Stimulated activated CD8-positive, alpha-beta memory T cell treated with anti-CD3 and anti-CD28 coated beads, Interleukin-15, amount 100 ng/mL, for 4 hours (primary cell): ENCODE results near the gene IFNA1.
A peak's percentile ranks its signal among the peaks of the same experiment; 100 is the strongest.
"Not testable (repeated sequence)": the region's sequence is repeated elsewhere in the genome, so short reads cannot be mapped to it uniquely, and the experiment has no call there.

ENCODE experiments used
- DNase-seq, 2 donors: peaks; one replicate each; pipeline ENCODE4 v3.0.0-alpha.2; 2020; ENCODE audit warnings: low read depth in 2 of 2

Gene IFNA1

GRCh38 chr9:21440139-21440538, at the start of gene IFNA1:
TSS of gene IFNA1 (plus strand) at chr9:21440439. CDS start at chr9:21440508, 69 bp downstream.
- DNase-seq, result no peak

GRCh38 chr9:21392270-21392669, 48.0 kb upstream of the IFNA1 start:
- no peak for DNase-seq

- DNase-seq, result peak in 1 of 2 donors; percentile 8
Measured at GRCh38 chr9:21395778-21396717, 44.2 kb upstream of the IFNA1 start.

GRCh38 chr9:21398955-21399489, 41.2 kb upstream of the IFNA1 start:
- no peak for DNase-seq

GRCh38 chr9:21399956-21400355, 40.3 kb upstream of the IFNA1 start:
- DNase-seq, result no peak

DNA sequence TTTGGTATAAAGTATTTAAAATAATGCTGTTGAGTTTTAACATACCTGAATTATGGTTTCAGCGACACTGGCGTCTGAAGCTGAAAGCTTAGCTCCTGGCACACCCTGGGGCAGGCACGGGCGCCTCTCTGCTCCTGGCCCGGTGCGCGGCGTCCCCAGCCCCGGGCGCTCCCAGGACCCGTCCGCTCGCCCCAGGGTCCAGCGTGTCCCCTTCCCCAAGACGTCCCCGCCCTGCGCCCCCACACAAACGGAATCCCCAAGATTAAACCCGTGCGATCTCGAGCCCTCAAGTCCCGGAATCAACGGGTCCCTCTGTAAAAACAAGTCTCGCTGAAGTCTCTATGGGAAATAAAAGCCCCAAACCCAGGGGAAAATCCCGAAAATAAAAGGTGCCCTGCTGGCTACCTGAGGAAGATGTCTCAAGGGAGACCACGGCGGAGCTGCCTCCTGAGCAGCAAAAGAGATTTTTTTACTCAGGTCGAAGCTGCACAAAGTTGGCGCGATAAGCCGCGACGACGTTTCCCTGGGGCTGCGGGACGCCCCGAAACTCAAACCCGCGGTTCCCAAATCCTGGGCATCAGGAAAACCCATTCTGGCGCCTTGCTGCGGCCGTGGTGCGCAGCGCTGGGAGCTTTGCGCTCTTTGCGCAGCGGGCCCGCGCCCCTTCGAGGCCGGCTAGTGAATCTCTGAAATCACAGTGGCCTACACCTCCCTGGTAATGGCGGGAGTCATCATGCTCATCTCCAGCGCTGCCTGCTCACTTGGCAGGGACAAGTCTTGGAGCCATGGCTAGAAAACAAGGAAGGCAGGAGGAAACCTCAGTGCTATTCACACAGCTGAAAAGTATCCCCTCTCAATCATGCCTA, 37.6 kb upstream of the IFNA1 start:
- DNase-seq, result no peak

DNA sequence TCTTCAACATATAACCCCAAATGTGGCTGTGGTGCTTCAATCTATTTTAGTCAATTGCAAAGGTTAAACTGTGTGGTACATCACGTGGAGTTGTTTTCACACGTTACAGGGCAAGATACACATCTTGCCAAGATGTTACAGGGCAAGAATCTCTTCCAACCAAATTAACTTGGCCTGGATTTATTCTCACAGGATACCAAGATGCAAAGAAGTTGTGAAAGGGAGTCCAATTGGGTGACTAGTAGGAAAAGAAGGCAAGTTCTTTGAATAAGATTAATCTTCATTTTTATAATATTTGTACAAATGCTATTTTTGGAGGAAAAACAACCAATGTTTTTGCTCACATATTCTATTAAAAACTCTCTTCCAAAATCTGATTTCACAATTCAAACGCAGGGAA, 36.1 kb upstream of the IFNA1 start:
- DNase-seq, result no peak

DNA sequence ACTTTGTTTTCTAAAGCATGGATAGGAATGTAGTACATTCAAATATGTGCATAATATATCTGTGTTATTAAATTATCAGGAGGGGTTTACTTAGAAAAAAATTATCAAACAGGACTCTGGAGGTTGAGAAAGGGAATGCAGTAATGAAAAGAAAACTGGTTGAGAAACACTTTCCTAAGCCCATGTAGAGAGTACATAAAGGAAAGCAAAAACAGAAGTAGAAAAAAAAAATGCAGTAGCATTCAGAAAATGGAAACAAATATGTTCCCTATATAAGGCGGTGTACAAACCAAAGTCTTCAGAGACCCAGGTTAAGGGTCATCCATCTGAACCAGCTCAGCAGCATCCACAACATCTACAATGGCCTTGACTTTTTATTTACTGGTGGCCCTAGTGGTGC, 31.4 kb upstream of the IFNA1 start, which contains the start of gene IFNA8:
Gene IFNA8, plus strand, starts transcription at position 301 of the 400 bp plus-strand sequence. Its CDS starts 60 bp downstream, at position 361.
- no peak for DNase-seq

GRCh38 chr9:21412107-21412506, 28.1 kb upstream of the IFNA1 start:
- DNase-seq, result no peak

GRCh38 chr9:21413151-21413550, 27.1 kb upstream of the IFNA1 start:
- no peak for DNase-seq

GRCh38 chr9:21413624-21414023, 26.6 kb upstream of the IFNA1 start:
- DNase-seq, result no peak

- no peak for DNase-seq
Measured at GRCh38 chr9:21414220-21414940, 25.9 kb upstream of the IFNA1 start.

DNA sequence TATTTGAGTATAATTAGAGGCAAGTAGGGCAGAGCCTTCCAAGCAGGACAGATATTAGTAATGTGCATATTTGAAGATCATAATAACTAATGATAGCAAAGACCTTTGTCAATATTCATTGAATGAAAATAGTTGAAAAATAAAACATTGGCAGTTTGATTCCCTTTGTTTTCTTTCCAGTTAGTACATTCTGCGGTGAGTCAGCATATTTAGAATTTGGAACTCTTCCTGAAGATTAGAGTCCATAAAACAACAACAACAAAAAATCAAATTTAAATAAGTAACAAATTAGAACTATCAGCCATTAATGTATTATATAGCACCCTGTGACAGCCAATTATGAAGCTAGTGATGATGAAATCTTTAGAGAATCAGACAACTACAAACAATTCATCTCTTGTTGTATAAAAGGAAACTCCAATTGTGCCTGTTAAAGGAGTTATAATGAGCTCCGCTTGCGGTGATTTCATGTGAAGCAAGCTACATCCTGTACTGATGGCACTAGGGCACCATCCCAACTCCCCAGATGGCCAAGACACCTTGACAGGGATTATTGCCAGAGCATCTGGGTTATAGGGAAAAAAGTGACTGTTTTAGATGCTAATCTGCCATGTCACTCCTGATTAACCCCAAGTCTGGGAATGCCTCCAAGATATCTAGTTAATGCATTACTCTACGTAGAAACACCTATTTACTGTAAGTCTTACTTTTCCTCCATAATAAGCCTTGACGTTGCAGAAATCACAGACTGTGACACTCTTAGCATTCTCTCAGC, 24.6 kb upstream of the IFNA1 start:
- no peak for DNase-seq

- DNase-seq, result no peak
Measured at GRCh38 chr9:21428235-21428634, 12.0 kb upstream of the IFNA1 start.

- DNase-seq, result no peak
Measured at GRCh38 chr9:21429191-21429590, 11.0 kb upstream of the IFNA1 start.

- DNase-seq, result no peak
Measured at GRCh38 chr9:21432672-21433425, 7.4 kb upstream of the IFNA1 start.

GRCh38 chr9:21434202-21435014, 5.8 kb upstream of the IFNA1 start:
- peak in 1 of 2 donors; percentile 15 for DNase-seq

GRCh38 chr9:21435015-21435383, 5.2 kb upstream of the IFNA1 start:
- DNase-seq, result not testable (repeated sequence)
